Measurements from ENCODE around the gene UBL4B. TPM values are rescaled to one million over a fixed set of nuclear protein-coding genes. Genes with fewer than 3 reads are reported as not detected.

UBL4B gene
- total RNA-seq, 4 donors from 2014 or later = 0.16 TPM; not detected in 3

DNA sequence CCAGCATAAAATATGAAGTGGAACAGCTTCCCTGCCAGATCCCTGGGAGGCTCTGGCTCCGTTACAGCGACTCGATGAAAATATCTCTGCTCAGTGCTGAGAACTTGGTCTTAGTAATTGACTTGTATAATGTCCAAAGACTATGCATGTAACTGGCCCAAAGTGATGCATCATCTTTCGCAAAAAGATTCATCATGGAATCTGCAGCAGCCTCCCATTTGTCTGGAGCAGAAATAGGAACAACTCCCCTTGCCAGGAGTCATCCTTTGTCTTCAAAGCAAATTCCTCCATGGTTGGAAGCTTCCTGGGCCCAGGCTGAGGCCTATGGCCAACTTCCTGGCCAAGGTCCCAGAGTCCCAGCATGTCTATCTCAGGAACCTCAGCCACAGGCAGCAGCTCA is 21.2 kb downstream of the UBL4B start:
- Histone ChIP-seq H3K36me3 (no peaks in the 10 kb centered on the region), H3K27ac (no peak overlapping the region), H3K27me3 (peaks cover 17 to 24% (median 19%) of the 10 kb centered on the region in 3 donors), H3K4me3 (no peak overlapping the region), H3K9me3 (no peaks in the 10 kb centered on the region), H3K4me1 (no peaks in the 10 kb centered on the region)
- in situ Hi-C loops (cut with MboI; ENCODE audit: low sequenced_read_pairs in 4 of 4) (no loop called here), intact Hi-C loops (cut with DNase I; ENCODE audit: low total_unique reads) (no loop called here)
- TF ChIP-seq, protein P1, sequence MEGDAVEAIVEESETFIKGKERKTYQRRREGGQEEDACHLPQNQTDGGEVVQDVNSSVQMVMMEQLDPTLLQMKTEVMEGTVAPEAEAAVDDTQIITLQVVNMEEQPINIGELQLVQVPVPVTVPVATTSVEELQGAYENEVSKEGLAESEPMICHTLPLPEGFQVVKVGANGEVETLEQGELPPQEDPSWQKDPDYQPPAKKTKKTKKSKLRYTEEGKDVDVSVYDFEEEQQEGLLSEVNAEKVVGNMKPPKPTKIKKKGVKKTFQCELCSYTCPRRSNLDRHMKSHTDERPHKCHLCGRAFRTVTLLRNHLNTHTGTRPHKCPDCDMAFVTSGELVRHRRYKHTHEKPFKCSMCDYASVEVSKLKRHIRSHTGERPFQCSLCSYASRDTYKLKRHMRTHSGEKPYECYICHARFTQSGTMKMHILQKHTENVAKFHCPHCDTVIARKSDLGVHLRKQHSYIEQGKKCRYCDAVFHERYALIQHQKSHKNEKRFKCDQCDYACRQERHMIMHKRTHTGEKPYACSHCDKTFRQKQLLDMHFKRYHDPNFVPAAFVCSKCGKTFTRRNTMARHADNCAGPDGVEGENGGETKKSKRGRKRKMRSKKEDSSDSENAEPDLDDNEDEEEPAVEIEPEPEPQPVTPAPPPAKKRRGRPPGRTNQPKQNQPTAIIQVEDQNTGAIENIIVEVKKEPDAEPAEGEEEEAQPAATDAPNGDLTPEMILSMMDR (IDR thresholded peaks at IDR 0.05 in 4 of 5, conservative IDR thresholded peaks at IDR 0.05 in 1 of 5) = no peak
- no peak for TF ChIP-seq POLR2A (IDR thresholded peaks at IDR 0.05)
- ATAC-seq (no peak), DNase-seq (no peak)

DNA sequence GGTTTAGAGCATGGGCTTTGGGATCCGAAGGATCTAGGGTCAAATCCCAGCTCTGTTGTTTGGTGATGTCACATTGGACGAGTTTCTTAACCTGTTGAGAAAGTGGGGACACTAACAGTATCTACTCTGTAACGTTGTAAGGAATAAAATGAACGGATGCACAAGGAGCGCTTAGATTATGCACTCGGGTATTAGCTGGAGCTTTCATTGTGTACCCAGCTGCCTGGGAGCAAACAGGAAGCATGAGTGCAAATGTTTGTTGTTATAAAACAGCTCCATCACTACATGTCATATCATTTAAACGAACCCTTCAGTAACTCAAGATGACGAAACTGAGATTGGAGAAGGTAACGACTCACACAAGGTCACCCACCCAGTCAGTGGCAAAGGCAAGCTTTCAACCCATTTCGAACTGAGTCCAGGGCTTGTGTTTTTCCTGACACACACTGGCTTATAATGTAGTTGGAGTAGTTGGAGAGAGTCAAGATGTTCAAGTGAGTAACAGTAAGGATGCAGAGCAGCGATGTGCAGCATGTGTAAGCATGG is 21.9 kb downstream of the UBL4B start:
- no peak for ATAC-seq
- no peak for TF ChIP-seq POLR2A (IDR thresholded peaks at IDR 0.05)
- TF ChIP-seq, protein P1 (IDR thresholded peaks at IDR 0.05 in 4 of 5, conservative IDR thresholded peaks at IDR 0.05 in 1 of 5) = no peak
- Histone ChIP-seq H3K36me3 (no peaks in the 10 kb centered on the region), H3K4me3 (no peak overlapping the region), H3K9me3 (no peaks in the 10 kb centered on the region), H3K27me3 (peaks cover 19 to 28% (median 20%) of the 10 kb centered on the region in 3 donors), H3K27ac (no peak overlapping the region), H3K4me1 (no peaks in the 10 kb centered on the region)
- intact Hi-C loops (cut with DNase I; ENCODE audit: low total_unique reads) (no loop called here), in situ Hi-C loops (cut with MboI; ENCODE audit: low sequenced_read_pairs in 4 of 4) (no loop called here)
- no peak for DNase-seq

GRCh38 chr1:110135246-110135645 is 23.0 kb downstream of the UBL4B start:
- Histone ChIP-seq H3K36me3 (no peaks in the 10 kb centered on the region), H3K27ac (no peak overlapping the region), H3K4me3 (no peak overlapping the region), H3K27me3 (peaks cover 14 to 32% (median 24%) of the 10 kb centered on the region in 3 donors), H3K4me1 (no peaks in the 10 kb centered on the region), H3K9me3 (no peaks in the 10 kb centered on the region)
- intact Hi-C loops (cut with DNase I; ENCODE audit: low total_unique reads) (no loop called here), in situ Hi-C loops (cut with MboI; ENCODE audit: low sequenced_read_pairs in 4 of 4) (no loop called here)
- TF ChIP-seq POLR2A (IDR thresholded peaks at IDR 0.05) = no peak
- TF ChIP-seq, protein P1 (IDR thresholded peaks at IDR 0.05 in 4 of 5, conservative IDR thresholded peaks at IDR 0.05 in 1 of 5) = no peak
- no peak for ATAC-seq
- no peak for DNase-seq

GRCh38 chr1:110135666-110136065 is 23.4 kb downstream of the UBL4B start:
- H3K27me3 ChIP-seq = peaks cover 9 to 29% (median 20%) of the 10 kb centered on the region in 3 donors
- ATAC-seq = no peak
- no peak overlapping the region for H3K27ac ChIP-seq
- intact Hi-C loops (cut with DNase I; ENCODE audit: low total_unique reads) = no loop called here
- no peaks in the 10 kb centered on the region for H3K36me3 ChIP-seq
- no peaks in the 10 kb centered on the region for H3K4me1 ChIP-seq
- H3K9me3 ChIP-seq = no peaks in the 10 kb centered on the region
- TF ChIP-seq POLR2A (IDR thresholded peaks at IDR 0.05) = no peak
- TF ChIP-seq, protein P1 (IDR thresholded peaks at IDR 0.05 in 4 of 5, conservative IDR thresholded peaks at IDR 0.05 in 1 of 5) = no peak
- in situ Hi-C loops (cut with MboI; ENCODE audit: low sequenced_read_pairs in 4 of 4) = no loop called here
- no peak overlapping the region for H3K4me3 ChIP-seq
- no peak for DNase-seq

DNA sequence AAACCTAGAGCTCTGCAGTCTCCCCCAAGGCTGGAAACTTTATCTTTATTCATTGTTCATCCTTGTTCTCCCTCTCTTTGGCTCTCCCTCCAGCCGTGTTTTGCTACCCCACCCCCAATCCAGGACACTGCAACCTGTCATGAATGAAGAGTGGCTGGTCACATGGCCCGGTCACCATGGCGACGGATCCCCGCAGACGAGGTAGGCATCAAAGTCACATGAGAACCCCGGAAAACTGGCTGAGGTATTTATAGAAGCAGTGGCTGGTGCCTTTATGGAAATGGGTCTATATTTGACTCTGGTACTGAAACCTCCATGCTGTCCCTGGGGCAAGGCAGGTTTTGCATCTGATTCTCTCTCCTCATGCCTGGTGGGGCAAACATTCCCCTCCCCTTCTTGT is 24.7 kb downstream of the UBL4B start:
- Histone ChIP-seq H3K4me1 (no peaks in the 10 kb centered on the region), H3K27ac (no peak overlapping the region), H3K4me3 (no peak overlapping the region), H3K27me3 (peaks cover 12 to 32% (median 16%) of the 10 kb centered on the region in 3 donors), H3K36me3 (no peaks in the 10 kb centered on the region), H3K9me3 (no peaks in the 10 kb centered on the region)
- TF ChIP-seq POLR2A (IDR thresholded peaks at IDR 0.05) = no peak
- TF ChIP-seq, protein P1 (IDR thresholded peaks at IDR 0.05 in 4 of 5, conservative IDR thresholded peaks at IDR 0.05 in 1 of 5) = no peak
- intact Hi-C loops (cut with DNase I; ENCODE audit: low total_unique reads) (no loop called here), in situ Hi-C loops (cut with MboI; ENCODE audit: low sequenced_read_pairs in 4 of 4) (no loop called here)
- ATAC-seq = no peak
- DNase-seq = no peak

Data from gastrocnemius medialis (tissue), 4 donors.